GM23338 (cell line): ENCODE data around the gene NFE2L3. TPM values are rescaled to one million over a fixed set of nuclear protein-coding genes. Genes with fewer than 3 reads are reported as not detected.
"Not testable (repeated sequence)": the region's sequence is repeated elsewhere in the genome, so short reads cannot be mapped to it uniquely, and the experiment has no call there.

Experiments used
- ATAC-seq: fragments of 200-7000 bp; cut with Tn5 transposase; 3 replicates; pipeline ENCODE4 v1.9.1; 2020
- DNase-seq: peaks from one replicate; pipeline ENCODE4 v3.0.0-alpha.2; 2015; ENCODE audit warnings: low spot score
- H2AFZ ChIP-seq: fragments of 200-600 bp; sonication (generic); 2 replicates; pipeline ENCODE4 v1.8.0; 2016; ENCODE audit warnings: antibody characterized with exemption, mild to moderate bottlenecking, moderate library complexity
- H3F3A ChIP-seq: fragments of 200-600 bp; sonication (generic); replicated peaks from 2 replicates; pipeline ENCODE4 v1.8.0; 2017; ENCODE audit warnings: antibody characterized with exemption, mixed run types, low read depth
- H3K27ac ChIP-seq: fragments of 200-600 bp; sonication (generic); 2 replicates; pipeline ENCODE4 v1.6.1; 2016; ENCODE audit warnings: low read depth
- H3K27me3 ChIP-seq: fragments of 200-600 bp; sonication (generic); 2 replicates; pipeline ENCODE4 v1.8.0; 2016; ENCODE audit warnings: mild to moderate bottlenecking, mixed run types, moderate library complexity; ENCODE audit not compliant: insufficient read depth
- H3K36me3 ChIP-seq: fragments of 200-600 bp; sonication (generic); 2 replicates; pipeline ENCODE4 v1.8.0; 2016; ENCODE audit warnings: mild to moderate bottlenecking; ENCODE audit not compliant: insufficient read depth
- H3K4me1 ChIP-seq: fragments of 200-600 bp; sonication (generic); 2 replicates; pipeline ENCODE4 v1.8.0; 2016; ENCODE audit warnings: mild to moderate bottlenecking, moderate library complexity; ENCODE audit not compliant: insufficient read depth
- H3K4me2 ChIP-seq: fragments of 200-600 bp; sonication (generic); 2 replicates; pipeline ENCODE4 v1.7.1; 2017; ENCODE audit warnings: mixed run types
- H3K4me3 ChIP-seq: fragments of 200-600 bp; sonication (generic); 2 replicates; pipeline ENCODE4 v1.6.1; 2016; ENCODE audit warnings: mixed run types
- H3K79me2 ChIP-seq: fragments of 200-600 bp; sonication (generic); replicated peaks from 2 replicates; pipeline ENCODE4 v1.8.0; 2017; ENCODE audit warnings: mild to moderate bottlenecking; ENCODE audit not compliant: insufficient read depth
- H3K9me2 ChIP-seq: fragments of 200-600 bp; sonication (generic); 2 replicates; pipeline ENCODE4 v1.8.0; 2017; ENCODE audit not compliant: insufficient read depth
- H4K20me1 ChIP-seq: fragments of 200-600 bp; sonication (generic); replicated peaks from 2 replicates; pipeline ENCODE4 v1.8.0; 2017; ENCODE audit warnings: mild to moderate bottlenecking; ENCODE audit not compliant: insufficient read depth
- H3K27ac Mint-ChIP-seq: 2 replicates; pipeline ENCODE4 v1.8.0; 2020; ENCODE audit warnings: inconsistent platforms, mild to moderate bottlenecking, moderate library complexity, mixed read lengths
- H3K27me3 Mint-ChIP-seq: 3 replicates; pipeline ENCODE4 v1.8.0; 2022; ENCODE audit warnings: low read depth, mild to moderate bottlenecking, moderate library complexity, mixed read lengths, inconsistent platforms; ENCODE audit not compliant: insufficient read depth, poor library complexity
- H3K36me3 Mint-ChIP-seq: 3 replicates; pipeline ENCODE4 v1.8.0; 2021; ENCODE audit warnings: low read depth, mild to moderate bottlenecking, inconsistent platforms, moderate library complexity, mixed read lengths
- H3K4me1 Mint-ChIP-seq: 3 replicates; pipeline ENCODE4 v1.8.0; 2020; ENCODE audit warnings: mild to moderate bottlenecking, inconsistent platforms, mixed read lengths
- H3K4me3 Mint-ChIP-seq: 3 replicates; pipeline ENCODE4 v1.8.0; 2021; ENCODE audit warnings: moderate library complexity, mild to moderate bottlenecking, inconsistent platforms, mixed read lengths
- H3K9me3 Mint-ChIP-seq: 3 replicates; pipeline ENCODE4 v1.8.0; 2020; ENCODE audit warnings: moderate library complexity, mild to moderate bottlenecking, inconsistent platforms, mixed read lengths
- EZH2phosphoT487 ChIP-seq: fragments of 200-600 bp; sonication (generic); IDR thresholded peaks from one replicate; pipeline ENCODE4 v1.8.1; 2018; ENCODE audit warnings: antibody characterized with exemption; ENCODE audit not compliant: unreplicated experiment
- POLR2AphosphoS5 ChIP-seq: IDR thresholded peaks from 2 replicates; pipeline ENCODE4 v1.6.1; 2016; ENCODE audit warnings: antibody characterized with exemption, low read depth
- REST ChIP-seq: IDR thresholded peaks from one replicate; pipeline ENCODE4 v1.6.1; 2018; ENCODE audit warnings: antibody characterized with exemption; ENCODE audit not compliant: unreplicated experiment
- ZNF462 ChIP-seq: fragments of 250-450 bp; sonication (Bioruptor Pico); IDR thresholded peaks from 2 replicates; pipeline ENCODE4 v1.5.0; 2020; ENCODE audit warnings: mild to moderate bottlenecking, moderate library complexity
- polyA plus RNA-seq: library from polyadenylated mRNA; unstranded; fragments of >200 nt; fragmentation: Nextera tagmentation; extraction: Ambion mirVana; gene quantifications from 2 replicates; pipeline ENCODE4 v1.2.1, GENCODE V29; 2016
- total RNA-seq: library from RNA; depleted of rRNA; stranded (reverse); fragments of >200 nt; shearing (Covaris generic); gene quantifications from 2 replicates; pipeline ENCODE4 v1.2.3, GENCODE V29; 2014

Gene NFE2L3
- total and polyA plus RNA-seq, 2 experiments from 2014 or later = 62.0 to 142 TPM

- TF ChIP-seq REST (no peak), EZH2phosphoT487 (no peak), POLR2AphosphoS5 (no peak)
Observed at GRCh38 chr7:26162431-26162830, 10.4 kb downstream of the NFE2L3 start (continued).

- H3K4me3 Mint-ChIP-seq, H3K4me3 ChIP-seq, ATAC-seq, H3K27ac Mint-ChIP-seq, H3K36me3 ChIP-seq, H3K27me3 ChIP-seq, DNase-seq, H2AFZ ChIP-seq, H3K27ac ChIP-seq, H3K4me2 ChIP-seq, H3F3A ChIP-seq, H3K9me2 ChIP-seq: not testable (repeated sequence)
- Mint-ChIP-seq H3K4me1 (peaks cover 50% of the 10 kb centered on the region), H3K36me3 (peaks cover 64% of the 10 kb centered on the region), H3K27me3 (peaks cover 12% of the 10 kb centered on the region), H3K9me3 (peaks cover 16% of the 10 kb centered on the region; the same call in 2 of the 3 replicates)
- H3K79me2 ChIP-seq = peaks cover 100% of the 10 kb centered on the region
- peaks cover 54% of the 10 kb centered on the region for H3K4me1 ChIP-seq
- H4K20me1 ChIP-seq = peaks cover 72% of the 10 kb centered on the region
Observed at GRCh38 chr7:26163804-26164203, 11.8 kb downstream of the NFE2L3 start.

- peaks cover 61% of the 10 kb centered on the region for H3K36me3 Mint-ChIP-seq
- H3F3A ChIP-seq = no peaks in the 10 kb centered on the region
- H3K27me3 ChIP-seq = no peaks in the 10 kb centered on the region
- no peak for DNase-seq
- peaks cover 47% of the 10 kb centered on the region for H3K4me1 ChIP-seq
- H3K79me2 ChIP-seq = peaks cover 100% of the 10 kb centered on the region
- ATAC-seq = peak; percentile 67
- H2AFZ ChIP-seq = no peak overlapping the region
- peaks cover 19% of the 10 kb centered on the region for H3K9me3 Mint-ChIP-seq
- peak overlapping the region; percentile 8; the same call in 1 of the 2 replicates for H3K4me3 ChIP-seq
- peaks cover 39% of the 10 kb centered on the region for H3K4me1 Mint-ChIP-seq
- peak overlapping the region; percentile 67; the same call in 1 of the 2 replicates for H3K27ac Mint-ChIP-seq
- H3K27me3 Mint-ChIP-seq = peaks cover 10% of the 10 kb centered on the region
- peak overlapping the region; percentile 28 for H3K4me2 ChIP-seq
- no peaks in the 10 kb centered on the region for H3K9me2 ChIP-seq
- peak overlapping the region; percentile 41; the same call in 2 of the 3 replicates for H3K4me3 Mint-ChIP-seq
- H3K36me3 ChIP-seq = peaks cover 5% of the 10 kb centered on the region; the same call in 1 of the 2 replicates
- peak overlapping the region; percentile 72 for H3K27ac ChIP-seq
- H4K20me1 ChIP-seq = peaks cover 56% of the 10 kb centered on the region
- TF ChIP-seq REST (no peak), ZNF462 (CRISPR knock-in tag) (no peak)
Observed at GRCh38 chr7:26165950-26166683, 14.1 kb downstream of the NFE2L3 start.
